Nephron (organoid): ENCODE results near the gene SEPTIN10.
"Not testable (repeated sequence)": the region's sequence is repeated elsewhere in the genome, so short reads cannot be mapped to it uniquely, and the experiment has no call there.

Source experiments
- H3K27ac Mint-ChIP-seq, 3 experiments: 2 replicates each; pipeline ENCODE4 v1.8.0; 2020; ENCODE audit warnings: mixed read lengths in 3 of 3, mild to moderate bottlenecking in 2 of 3, moderate library complexity in 1 of 3
- H3K27me3 Mint-ChIP-seq: 2 replicates; pipeline ENCODE4 v1.8.0; 2021; ENCODE audit warnings: low read depth, mild to moderate bottlenecking, moderate library complexity, mixed read lengths
- H3K36me3 Mint-ChIP-seq: 2 replicates; pipeline ENCODE4 v1.8.0; 2020; ENCODE audit warnings: low read depth, mixed read lengths
- H3K4me1 Mint-ChIP-seq: 2 replicates; pipeline ENCODE4 v1.8.0; 2020; ENCODE audit warnings: mixed read lengths
- H3K4me3 Mint-ChIP-seq, 3 experiments: 2 replicates each; pipeline ENCODE4 v1.8.0; 2020; ENCODE audit warnings: mild to moderate bottlenecking in 3 of 3, mixed read lengths in 3 of 3, moderate library complexity in 2 of 3
- H3K9me3 Mint-ChIP-seq: 2 replicates; pipeline ENCODE4 v1.8.0; 2020; ENCODE audit warnings: mixed read lengths
- CTCF ChIP-seq, 3 experiments: fragments of 200-600 bp; sonication (generic); IDR thresholded peaks; one replicate each; pipeline ENCODE4 v1.5.0; 2021; ENCODE audit warnings: antibody characterized with exemption in 3 of 3; ENCODE audit not compliant: unreplicated experiment in 3 of 3

The SEPTIN10 gene

GRCh38 chr2:109537565-109538222 lies 76.1 kb downstream of the SEPTIN10 start:
- Mint-ChIP-seq H3K9me3 (peaks cover 19% of the 10 kb centered on the region), H3K27me3 (peaks cover 4% of the 10 kb centered on the region), H3K36me3 (peaks cover 20% of the 10 kb centered on the region), H3K4me1 (peaks cover 10% of the 10 kb centered on the region), H3K27ac (no peak overlapping the region), H3K4me3 (no peak overlapping the region)
- no peak for TF ChIP-seq CTCF (IDR thresholded peaks at IDR 0.05; ENCODE audit: unreplicated experiment in 3 of 3)

GRCh38 chr2:109536556-109536955 lies 77.2 kb downstream of the SEPTIN10 start:
- not testable (repeated sequence) for H3K27ac Mint-ChIP-seq, H3K4me3 Mint-ChIP-seq, H3K27me3 Mint-ChIP-seq
- Mint-ChIP-seq H3K9me3 (peaks cover 19% of the 10 kb centered on the region), H3K36me3 (peaks cover 16% of the 10 kb centered on the region), H3K4me1 (peaks cover 10% of the 10 kb centered on the region)

GRCh38 chr2:109535217-109535946 lies 78.4 kb downstream of the SEPTIN10 start:
- H3K36me3 Mint-ChIP-seq: peaks cover 16% of the 10 kb centered on the region
- H3K4me1 Mint-ChIP-seq: peaks cover 10% of the 10 kb centered on the region
- H3K27ac Mint-ChIP-seq: peak overlapping the region in 1 of 3 experiments; percentile 34
- H3K4me3 Mint-ChIP-seq: no peak overlapping the region
- peaks cover 19% of the 10 kb centered on the region for H3K9me3 Mint-ChIP-seq
- TF ChIP-seq CTCF (IDR thresholded peaks at IDR 0.05; ENCODE audit: unreplicated experiment in 3 of 3): no peak
- H3K27me3 Mint-ChIP-seq: peaks cover 4% of the 10 kb centered on the region

GRCh38 chr2:109533823-109534222 lies 79.9 kb downstream of the SEPTIN10 start:
- no peak for TF ChIP-seq CTCF (IDR thresholded peaks at IDR 0.05; ENCODE audit: unreplicated experiment in 3 of 3)
- Mint-ChIP-seq H3K4me3 (no peak overlapping the region), H3K27me3 (peaks cover 4% of the 10 kb centered on the region), H3K36me3 (peaks cover 11% of the 10 kb centered on the region), H3K4me1 (peaks cover 22% of the 10 kb centered on the region), H3K27ac (no peak overlapping the region), H3K9me3 (peaks cover 19% of the 10 kb centered on the region)

- no peak for TF ChIP-seq CTCF (IDR thresholded peaks at IDR 0.05; ENCODE audit: unreplicated experiment in 3 of 3)
- H3K4me3 Mint-ChIP-seq: no peak overlapping the region
- peaks cover 19% of the 10 kb centered on the region for H3K9me3 Mint-ChIP-seq
- peaks cover 22% of the 10 kb centered on the region for H3K4me1 Mint-ChIP-seq
- H3K36me3 Mint-ChIP-seq: peaks cover 8% of the 10 kb centered on the region
- H3K27me3 Mint-ChIP-seq: peaks cover 4% of the 10 kb centered on the region
- no peak overlapping the region for H3K27ac Mint-ChIP-seq
These were observed 81.1 kb downstream of the SEPTIN10 start for GRCh38 chr2:109532728-109533076.

GRCh38 chr2:109531896-109532727 lies 81.7 kb downstream of the SEPTIN10 start:
- H3K4me1 Mint-ChIP-seq: peaks cover 22% of the 10 kb centered on the region

More at GRCh38 chr2:109531896-109532727, 81.7 kb downstream of the SEPTIN10 start:
- TF ChIP-seq CTCF (IDR thresholded peaks at IDR 0.05; ENCODE audit: unreplicated experiment in 3 of 3): no peak
- Mint-ChIP-seq H3K9me3 (peaks cover 19% of the 10 kb centered on the region), H3K4me3 (no peak overlapping the region), H3K36me3 (peaks cover 7% of the 10 kb centered on the region), H3K27ac (no peak overlapping the region), H3K27me3 (peaks cover 4% of the 10 kb centered on the region)
